GM21528 (cell line): ENCODE data around the gene SLC25A11.

Experiments used
- ATAC-seq: cut with Tn5 transposase; IDR thresholded peaks from one replicate; pipeline ENCODE4 v1.9.1; 2021; ENCODE audit warnings: mild to moderate bottlenecking, moderate library complexity; ENCODE audit not compliant: unreplicated experiment, low FRiP score

SLC25A11 gene, protein sequence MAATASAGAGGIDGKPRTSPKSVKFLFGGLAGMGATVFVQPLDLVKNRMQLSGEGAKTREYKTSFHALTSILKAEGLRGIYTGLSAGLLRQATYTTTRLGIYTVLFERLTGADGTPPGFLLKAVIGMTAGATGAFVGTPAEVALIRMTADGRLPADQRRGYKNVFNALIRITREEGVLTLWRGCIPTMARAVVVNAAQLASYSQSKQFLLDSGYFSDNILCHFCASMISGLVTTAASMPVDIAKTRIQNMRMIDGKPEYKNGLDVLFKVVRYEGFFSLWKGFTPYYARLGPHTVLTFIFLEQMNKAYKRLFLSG

DNA sequence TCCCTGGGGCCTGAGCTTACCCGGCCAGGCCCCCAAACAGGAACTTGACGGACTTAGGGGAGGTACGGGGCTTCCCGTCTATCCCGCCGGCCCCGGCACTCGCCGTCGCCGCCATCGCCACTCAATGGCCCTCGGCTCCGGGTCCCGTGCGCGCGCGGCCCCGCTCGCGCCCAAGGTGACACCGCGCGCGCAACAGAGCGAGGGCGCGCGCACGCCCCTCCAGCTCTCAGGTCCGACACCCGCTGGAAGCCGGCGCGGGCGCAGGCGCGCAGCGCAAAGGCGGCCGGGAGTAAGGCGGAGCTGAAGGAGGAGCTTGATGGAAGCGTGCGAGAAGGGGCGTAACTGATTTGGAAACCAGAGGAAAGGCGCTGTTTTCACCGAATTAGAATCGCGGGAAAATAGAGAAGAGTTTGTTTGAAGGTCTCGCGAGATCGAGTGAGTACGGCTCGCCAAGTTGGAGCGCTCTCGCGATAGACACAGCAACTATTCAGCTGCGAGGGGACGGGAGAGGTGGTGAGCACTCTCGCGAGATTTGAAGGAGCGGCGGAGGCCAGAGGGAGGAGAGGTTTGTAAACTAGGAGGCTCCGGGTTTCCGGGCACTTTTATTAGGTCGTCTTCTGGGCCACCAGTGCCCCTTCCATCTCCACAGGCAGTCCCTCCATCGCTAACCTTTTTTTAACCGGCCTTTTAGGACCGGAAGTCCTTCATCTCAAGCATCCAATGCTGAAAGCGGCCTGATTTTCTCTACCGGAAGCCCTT, at the start of gene SLC25A11, which contains the start of gene RNF167:
Gene SLC25A11, minus strand, starts transcription at position 251 of the 759 bp plus-strand sequence. Its CDS starts 136 bp downstream, at position 115.
Gene RNF167, plus strand, starts transcription at position 473 of the 759 bp plus-strand sequence. CDS start 642 bp downstream, outside the sequence.
- ATAC-seq: peak; percentile 71

GRCh38 chr17:4987767-4988567, 48.1 kb upstream of the SLC25A11 start:
- peak; percentile 18 for ATAC-seq

DNA sequence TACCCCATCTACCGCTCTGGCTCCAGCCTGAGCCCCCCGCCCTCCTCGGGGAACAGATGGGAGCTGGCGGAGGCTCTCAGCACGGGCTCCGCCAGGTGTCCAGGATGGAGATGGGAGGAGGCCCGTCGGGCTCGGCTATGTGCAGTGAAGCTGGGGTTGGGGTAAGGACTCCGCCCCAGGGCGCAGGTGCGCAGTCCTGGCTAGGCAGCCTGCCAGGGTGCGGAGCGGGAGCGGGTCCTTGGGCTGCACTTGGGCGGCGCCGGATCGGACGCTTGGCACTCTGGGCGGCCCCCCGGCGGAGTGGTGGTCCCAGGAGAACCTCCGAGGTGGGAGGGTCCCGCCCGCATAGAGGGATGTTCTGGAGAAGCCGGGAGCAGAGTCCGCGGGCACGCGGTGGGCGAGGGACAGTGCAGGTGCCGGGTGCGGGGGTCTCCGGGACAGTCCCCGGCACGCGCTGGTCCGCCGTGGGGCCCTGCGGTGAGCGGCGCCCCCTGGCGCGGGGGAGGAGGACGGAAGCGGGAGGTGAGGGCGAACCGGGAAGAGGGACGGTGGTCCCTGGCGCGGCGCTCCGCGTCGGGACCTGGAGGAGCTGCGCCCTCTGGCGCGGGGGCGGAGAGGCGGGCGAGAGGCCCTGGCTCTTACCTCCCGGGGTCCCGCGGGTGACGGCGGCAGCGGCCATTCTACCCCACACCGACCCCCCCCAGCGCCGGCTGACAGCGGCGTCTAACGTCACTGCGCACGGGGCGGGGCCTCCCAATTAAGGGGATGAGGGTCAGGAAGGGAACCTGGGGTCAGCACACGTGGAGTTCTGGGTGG, 47.3 kb upstream of the SLC25A11 start, which contains the start of gene CAMTA2:
Gene CAMTA2, minus strand, starts transcription at position 725 of the 816 bp plus-strand sequence. CDS start 1,453 bp downstream, outside the sequence.
- ATAC-seq: peak; percentile 64

DNA sequence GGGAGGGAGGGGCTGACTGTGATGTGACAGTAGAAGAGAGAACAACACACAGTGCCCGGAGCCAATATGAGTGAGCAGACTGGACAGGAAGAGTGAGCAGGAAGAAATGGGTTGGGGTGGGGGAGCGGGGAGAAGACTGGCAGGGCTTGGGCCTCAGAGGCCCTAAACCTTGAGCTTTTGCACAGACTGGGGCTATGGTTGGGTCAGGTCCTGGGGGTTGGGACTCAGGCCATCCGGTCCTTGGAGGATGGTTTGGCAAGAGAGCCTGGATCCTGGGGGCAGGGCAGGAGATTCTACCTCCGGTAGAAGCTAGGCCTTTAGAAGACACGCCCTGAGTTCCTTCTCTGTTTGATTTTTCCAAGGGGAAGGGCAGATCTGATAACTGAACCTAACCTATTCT, 46.6 kb upstream of the SLC25A11 start:
- no peak for ATAC-seq

GRCh38 chr17:4982305-4982704, 42.5 kb upstream of the SLC25A11 start:
- ATAC-seq: no peak

DNA sequence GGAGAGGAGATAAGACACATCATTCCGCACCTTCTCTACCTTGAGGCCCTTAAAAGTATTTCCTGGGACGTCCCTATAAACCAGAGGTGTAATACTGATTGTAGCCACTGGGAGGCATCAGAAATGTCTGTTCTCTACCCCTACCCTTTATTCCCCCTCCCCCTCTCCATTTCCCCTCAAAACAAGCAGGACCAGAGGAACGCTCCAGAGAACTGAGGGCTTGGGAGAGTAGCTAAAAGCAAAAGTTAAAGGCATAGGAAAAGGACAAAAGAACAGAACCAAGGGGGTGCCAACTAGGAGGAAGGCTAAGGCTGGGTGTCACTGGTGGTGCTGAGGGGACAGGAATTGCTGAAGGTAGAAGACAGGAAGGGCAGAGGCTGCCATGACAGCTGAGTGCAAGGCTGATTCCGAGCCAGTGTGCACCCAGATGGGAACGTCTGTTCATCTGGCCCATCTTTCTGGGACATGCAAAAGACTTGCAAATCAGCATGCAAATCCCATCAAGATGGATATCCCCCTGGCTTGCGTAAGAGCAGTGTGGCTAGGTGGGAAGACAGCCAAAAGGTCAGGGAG, 40.9 kb upstream of the SLC25A11 start:
- no peak for ATAC-seq

DNA sequence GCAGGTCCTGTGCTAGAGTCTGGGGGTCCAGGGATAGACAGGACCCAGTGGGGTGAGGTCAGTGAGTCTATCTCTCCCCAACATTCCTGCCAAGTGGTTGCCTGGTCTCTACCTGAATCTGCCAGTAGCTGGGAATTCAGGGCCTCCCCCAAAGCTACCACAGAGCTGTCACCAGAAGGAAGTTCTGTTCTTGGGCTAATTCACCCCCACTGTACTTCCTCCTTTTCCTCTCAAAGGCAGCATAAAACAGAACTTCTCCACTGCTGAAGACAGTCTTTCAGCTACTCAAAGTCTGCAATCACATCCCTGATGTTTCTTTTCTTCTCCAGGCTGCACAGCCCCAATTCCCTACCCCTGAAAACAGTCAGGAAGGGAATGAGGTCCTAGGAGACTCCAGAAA, 38.9 kb upstream of the SLC25A11 start:
- ATAC-seq: no peak

DNA sequence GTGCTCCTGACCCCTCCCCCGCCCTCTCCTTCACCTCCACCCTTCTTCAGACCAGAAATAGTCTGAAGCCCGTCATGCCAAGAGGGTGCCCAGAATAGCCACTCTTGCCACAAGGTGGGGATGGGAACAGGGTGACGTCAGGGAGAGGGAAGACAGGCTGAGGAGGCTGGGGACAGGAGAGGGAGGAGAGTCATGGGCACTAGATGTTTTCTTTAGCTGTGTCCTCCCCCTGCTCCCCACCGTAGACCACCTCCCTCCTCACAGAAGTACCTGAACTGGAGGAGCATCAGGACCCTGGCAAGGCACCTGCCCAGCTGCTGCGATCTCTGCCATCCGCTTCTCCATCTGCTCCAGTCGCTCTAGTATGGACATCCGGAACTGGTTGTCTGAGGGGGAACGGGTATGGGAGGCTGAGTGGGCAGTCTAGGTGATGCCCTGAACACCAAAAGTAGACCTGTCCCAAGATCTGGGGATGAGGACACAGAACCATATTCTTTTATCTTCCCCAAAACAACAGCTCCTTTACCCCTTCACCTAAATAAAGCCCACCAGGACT, 34.3 kb upstream of the SLC25A11 start:
- no peak for ATAC-seq

GRCh38 chr17:4973256-4974114, 33.6 kb upstream of the SLC25A11 start:
- no peak for ATAC-seq

DNA sequence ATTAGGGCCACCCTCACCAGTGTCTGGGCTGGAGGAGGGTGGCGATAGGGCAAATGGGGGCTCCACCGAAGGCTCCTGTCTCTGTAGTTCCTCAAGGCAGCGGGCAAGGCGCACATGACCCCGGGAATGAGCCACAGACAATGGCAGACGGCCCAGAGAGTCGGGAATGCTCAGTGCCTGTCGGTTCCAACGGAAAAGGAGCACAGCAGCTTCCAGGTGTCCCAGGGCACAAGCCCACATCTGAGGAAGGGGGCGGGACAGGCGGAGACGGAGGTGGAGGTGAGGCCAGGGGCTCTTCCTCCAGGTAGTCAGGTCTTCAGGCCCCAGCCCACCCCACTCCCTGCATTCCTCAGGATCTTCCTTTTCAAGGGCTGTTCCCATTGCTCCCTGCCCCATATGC, 32.9 kb upstream of the SLC25A11 start:
- ATAC-seq: no peak

DNA sequence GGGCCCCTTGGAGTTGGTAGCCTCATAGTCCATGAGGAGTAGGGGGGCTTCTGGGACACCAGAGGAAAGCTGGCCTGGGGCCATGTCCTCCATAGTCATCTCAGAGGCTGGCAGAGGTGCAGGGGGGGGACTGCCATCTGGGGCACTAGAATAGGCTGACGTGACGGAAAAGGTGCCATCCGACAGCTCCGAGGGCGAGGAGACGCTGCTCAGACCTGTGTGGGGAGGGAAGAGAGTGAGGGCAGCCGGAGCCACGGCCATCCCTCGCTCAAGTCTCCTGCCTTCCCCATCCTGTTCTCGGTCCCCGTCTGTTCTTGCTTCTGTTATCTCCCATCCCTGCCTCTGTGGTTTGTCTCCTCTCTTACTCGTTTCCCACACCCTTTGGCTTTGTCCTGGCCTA, 32.5 kb upstream of the SLC25A11 start:
- ATAC-seq: no peak

DNA sequence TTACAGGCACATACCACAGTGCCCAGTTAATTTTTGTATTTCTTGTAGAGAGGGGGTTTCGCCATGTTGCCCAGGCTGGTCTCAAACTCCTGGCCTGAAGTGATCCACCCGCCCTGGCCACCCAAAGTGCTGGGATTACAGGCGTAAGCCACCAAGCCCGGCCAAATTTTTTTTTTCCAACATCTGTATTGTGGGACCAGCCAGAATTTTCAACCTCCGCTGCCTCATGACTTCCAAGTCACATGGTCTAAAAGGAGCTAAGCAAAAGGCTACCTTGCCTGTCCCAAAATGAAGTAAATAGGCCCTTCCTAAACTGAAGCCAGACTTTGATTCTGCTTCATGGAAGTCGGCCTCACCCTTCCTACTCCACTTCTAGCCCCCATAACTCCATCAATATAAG, 32.0 kb upstream of the SLC25A11 start:
- ATAC-seq: no peak

GRCh38 chr17:4970273-4970672, 30.4 kb upstream of the SLC25A11 start:
- ATAC-seq: no peak

- no peak for ATAC-seq
Observed at GRCh38 chr17:4969551-4970173, 29.8 kb upstream of the SLC25A11 start.

- no peak for ATAC-seq
Observed at GRCh38 chr17:4969047-4969550, 29.3 kb upstream of the SLC25A11 start.

DNA sequence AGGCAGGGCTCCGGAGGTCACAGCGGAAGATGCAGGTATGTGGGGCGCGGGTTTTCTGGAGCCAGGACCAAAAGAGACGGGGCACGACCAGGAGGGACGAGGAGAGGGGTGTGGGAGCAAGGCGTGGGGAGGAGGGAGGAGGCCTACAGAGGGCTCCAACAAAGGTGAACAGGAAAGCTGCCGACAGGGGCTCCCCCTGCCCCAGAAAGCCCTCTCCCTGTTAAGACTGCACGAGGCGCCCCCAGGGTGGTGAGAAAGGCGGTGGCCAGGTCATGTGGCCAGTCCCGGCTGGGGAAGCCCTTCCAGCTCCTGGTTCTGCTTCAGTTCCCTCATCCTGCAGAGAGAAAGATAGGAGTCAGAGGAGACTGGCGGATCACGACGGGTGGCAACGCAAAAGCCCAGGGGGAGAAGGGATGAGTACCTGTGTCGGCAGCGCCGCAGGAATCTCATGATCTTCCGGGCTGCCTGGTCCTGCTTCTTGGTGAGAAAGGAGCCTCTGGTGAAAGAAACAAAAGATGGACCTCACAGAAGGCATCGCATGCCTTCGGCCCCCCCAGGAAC, 28.7 kb upstream of the SLC25A11 start:
- no peak for ATAC-seq
